GM12874 (cell line): ENCODE data around the gene GLI2.

Experiments used
- CTCF ChIP-seq: IDR thresholded peaks from 2 replicates; pipeline ENCODE4 v1.5.1; 2011; ENCODE audit warnings: low read depth, mild to moderate bottlenecking, control low read depth, low read length, moderate library complexity; ENCODE audit not compliant: insufficient read depth

Gene GLI2

GRCh38 chr2:120748741-120749140 is 13.1 kb downstream of the GLI2 start:
- TF ChIP-seq CTCF: no peak

- no peak for TF ChIP-seq CTCF
Observed at GRCh38 chr2:120749506-120750431, 14.1 kb downstream of the GLI2 start.

DNA sequence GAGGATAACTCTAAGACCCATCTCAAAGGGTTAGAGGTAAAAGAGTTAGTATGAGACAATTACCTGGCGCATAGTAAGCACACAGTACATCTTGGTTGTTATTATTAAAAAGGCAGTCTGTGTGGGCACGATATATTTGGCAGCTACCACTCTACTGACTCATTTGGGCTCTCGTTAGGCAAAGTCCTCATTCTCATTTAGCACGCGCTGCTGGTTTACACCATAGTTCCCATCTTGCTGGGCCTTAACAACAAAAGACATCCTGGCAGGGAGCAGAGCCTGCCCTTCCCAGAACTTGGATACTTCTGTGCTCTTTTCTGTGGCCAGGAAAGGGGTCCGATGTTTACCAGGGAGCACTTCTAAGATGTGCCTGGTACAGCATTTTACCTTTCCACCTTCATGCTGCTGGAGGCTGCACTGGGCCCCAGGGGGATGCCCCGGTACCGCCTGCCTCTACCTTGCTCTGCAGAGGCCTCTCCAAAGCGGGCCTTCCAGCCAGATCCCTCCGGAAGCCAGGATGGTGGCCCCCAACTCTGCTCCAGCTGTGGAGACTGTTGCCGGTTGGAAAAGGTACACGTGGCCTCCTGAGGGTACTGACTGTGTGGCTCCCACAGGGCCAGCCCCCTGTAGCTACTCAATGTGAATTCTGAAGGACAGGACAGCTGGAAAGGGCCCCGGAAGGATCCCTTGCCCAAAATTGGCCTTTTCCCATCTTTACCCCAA is 15.0 kb downstream of the GLI2 start:
- no peak for TF ChIP-seq CTCF

DNA sequence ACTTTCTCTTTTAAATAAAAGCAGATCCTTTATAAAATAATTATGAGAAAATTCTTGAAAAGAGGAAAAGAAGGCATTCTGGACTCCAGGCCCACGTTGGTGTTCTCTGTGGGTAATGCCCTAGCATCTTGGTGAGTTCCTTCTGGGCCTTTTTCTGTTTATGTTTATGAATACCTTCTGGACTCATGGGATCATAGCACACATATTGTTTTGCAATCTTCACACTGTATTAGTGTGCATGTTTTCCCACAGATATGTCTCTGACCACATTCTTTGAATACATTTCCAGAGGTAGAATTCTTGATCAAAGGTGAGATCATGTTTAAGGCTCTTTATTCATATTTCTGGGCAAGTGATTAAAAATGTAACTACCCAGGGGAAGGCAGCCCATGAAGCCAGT is 15.9 kb downstream of the GLI2 start:
- no peak for TF ChIP-seq CTCF

DNA sequence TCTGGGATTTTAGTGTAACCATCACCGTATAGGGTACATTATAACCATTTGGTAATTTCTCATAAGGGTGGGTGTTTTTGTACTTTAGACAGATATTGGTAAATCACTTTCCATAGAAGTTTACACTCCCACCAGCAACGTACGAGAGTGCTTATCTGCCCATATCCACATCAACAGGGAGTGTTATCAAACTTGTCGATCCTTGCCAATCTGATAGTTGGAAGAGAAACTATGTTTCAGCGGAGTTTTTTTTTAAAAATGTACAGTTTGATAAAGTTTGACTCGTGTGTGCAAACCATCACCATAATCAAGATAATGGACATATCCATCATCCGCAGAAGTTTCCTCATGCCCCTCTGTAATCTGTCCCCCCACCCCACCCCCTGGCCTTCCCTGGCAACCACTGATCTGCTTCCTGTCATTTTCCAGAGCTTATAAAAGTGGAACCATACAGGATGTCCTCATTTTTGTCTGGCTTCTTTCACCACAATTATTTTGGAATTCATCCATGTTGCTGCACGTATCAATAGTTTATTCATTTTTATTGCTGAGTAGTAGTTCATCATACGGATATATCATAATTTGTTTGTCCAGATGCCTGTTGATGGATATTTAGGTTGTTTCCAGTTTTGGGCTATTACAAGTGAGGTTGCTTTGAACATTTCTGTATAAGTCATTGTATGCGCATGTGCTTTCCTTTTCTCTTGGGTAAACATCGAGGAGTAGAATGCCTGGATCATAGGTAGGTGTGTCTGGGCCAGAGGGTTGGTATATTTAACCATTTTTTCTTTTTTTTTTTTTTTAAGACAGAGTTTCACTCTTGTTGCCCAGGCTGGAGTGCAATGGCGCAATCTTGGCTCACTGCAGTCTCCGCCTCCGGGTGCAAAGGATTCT is 18.6 kb downstream of the GLI2 start:
- TF ChIP-seq CTCF: no peak

GRCh38 chr2:120758181-120759144 is 22.8 kb downstream of the GLI2 start:
- no peak for TF ChIP-seq CTCF
